ENCODE measurements around the gene SLCO2A1. TPM values are rescaled to one million over a fixed set of nuclear protein-coding genes. Genes with fewer than 3 reads are reported as not detected.

The SLCO2A1 gene
- total and polyA plus RNA-seq, 2 donors (not counting 1 experiment from before 2014, with no cell fraction given): under 0.01 to 0.12 TPM

GRCh38 chr3:133977568-133977967 lies 52.2 kb downstream of the SLCO2A1 start:
- no peaks in the 10 kb centered on the region for H3K36me3 ChIP-seq (ENCODE audit: control insufficient read depth, insufficient read depth, low read length)
- H4K20me1 ChIP-seq (ENCODE audit: control insufficient read depth, extremely low read depth, insufficient read depth, low read length): no peaks in the 10 kb centered on the region
- no peaks in the 10 kb centered on the region for H3K4me1 ChIP-seq (ENCODE audit: control insufficient read depth, extremely low read depth, insufficient read depth, low read length)
- peaks cover 14% of the 10 kb centered on the region for H3K27me3 ChIP-seq (ENCODE audit: control insufficient read depth, insufficient read depth, low read length)
- no peak overlapping the region for H3K9ac ChIP-seq (ENCODE audit: insufficient read depth, low read length)
- no peaks in the 10 kb centered on the region for H3K9me3 ChIP-seq (ENCODE audit: control insufficient read depth, insufficient read depth, low read depth, low read length)
- H3K27ac ChIP-seq (ENCODE audit: insufficient read depth, low read length): no peak overlapping the region
- no peak for TF ChIP-seq CTCF (conservative IDR thresholded peaks at IDR 0.05 in 1 of 2, IDR thresholded peaks at IDR 0.05 in 1 of 2; ENCODE audit: low read depth in 1 of 2, low read length in 2 of 2)
- no peak for TF ChIP-seq EZH2 (IDR thresholded peaks at IDR 0.05; ENCODE audit: low read length, missing control alignments)
- no peak for DNase-seq (ENCODE audit: low read depth in 2 of 2)
- H3K4me3 ChIP-seq (replicated peaks in 1 of 4; ENCODE audit: control extremely low read depth in 1 of 4, insufficient read depth in 1 of 4, low read depth in 3 of 4, low read length in 4 of 4): no peak overlapping the region
- H3K4me2 ChIP-seq (ENCODE audit: extremely low read depth, insufficient read depth, low read length): no peak overlapping the region
- H3K79me2 ChIP-seq (ENCODE audit: control insufficient read depth, insufficient read depth, low read length): no peaks in the 10 kb centered on the region
- no peak overlapping the region for H2AFZ ChIP-seq (ENCODE audit: low read length)

GRCh38 chr3:133973249-133973980 lies 56.3 kb downstream of the SLCO2A1 start:
- Histone ChIP-seq H3K4me2 (ENCODE audit: extremely low read depth, insufficient read depth, low read length) (no peak overlapping the region), H3K9me3 (ENCODE audit: control insufficient read depth, insufficient read depth, low read depth, low read length) (no peaks in the 10 kb centered on the region), H3K9ac (ENCODE audit: insufficient read depth, low read length) (no peak overlapping the region), H3K27me3 (ENCODE audit: control insufficient read depth, insufficient read depth, low read length) (peaks cover 14% of the 10 kb centered on the region), H4K20me1 (ENCODE audit: control insufficient read depth, extremely low read depth, insufficient read depth, low read length) (no peaks in the 10 kb centered on the region), H3K27ac (ENCODE audit: insufficient read depth, low read length) (no peak overlapping the region), H3K4me3 (replicated peaks in 1 of 4; ENCODE audit: control extremely low read depth in 1 of 4, insufficient read depth in 1 of 4, low read depth in 3 of 4, low read length in 4 of 4) (no peak overlapping the region), H3K4me1 (ENCODE audit: control insufficient read depth, extremely low read depth, insufficient read depth, low read length) (no peaks in the 10 kb centered on the region), H3K36me3 (ENCODE audit: control insufficient read depth, insufficient read depth, low read length) (no peaks in the 10 kb centered on the region), H2AFZ (ENCODE audit: low read length) (no peak overlapping the region), H3K79me2 (ENCODE audit: control insufficient read depth, insufficient read depth, low read length) (no peaks in the 10 kb centered on the region)
- DNase-seq (ENCODE audit: low read depth in 2 of 2): no peak
- no peak for TF ChIP-seq CTCF (conservative IDR thresholded peaks at IDR 0.05 in 1 of 2, IDR thresholded peaks at IDR 0.05 in 1 of 2; ENCODE audit: low read depth in 1 of 2, low read length in 2 of 2)
- TF ChIP-seq EZH2 (IDR thresholded peaks at IDR 0.05; ENCODE audit: low read length, missing control alignments): no peak

GRCh38 chr3:133972156-133972555 lies 57.6 kb downstream of the SLCO2A1 start:
- Histone ChIP-seq H2AFZ (ENCODE audit: low read length) (no peak overlapping the region), H3K4me3 (replicated peaks in 1 of 4; ENCODE audit: control extremely low read depth in 1 of 4, insufficient read depth in 1 of 4, low read depth in 3 of 4, low read length in 4 of 4) (no peak overlapping the region), H3K36me3 (ENCODE audit: control insufficient read depth, insufficient read depth, low read length) (no peaks in the 10 kb centered on the region), H3K9ac (ENCODE audit: insufficient read depth, low read length) (no peak overlapping the region), H3K9me3 (ENCODE audit: control insufficient read depth, insufficient read depth, low read depth, low read length) (no peaks in the 10 kb centered on the region), H3K27me3 (ENCODE audit: control insufficient read depth, insufficient read depth, low read length) (peaks cover 14% of the 10 kb centered on the region), H3K4me1 (ENCODE audit: control insufficient read depth, extremely low read depth, insufficient read depth, low read length) (no peaks in the 10 kb centered on the region), H3K27ac (ENCODE audit: insufficient read depth, low read length) (no peak overlapping the region), H3K79me2 (ENCODE audit: control insufficient read depth, insufficient read depth, low read length) (no peaks in the 10 kb centered on the region), H3K4me2 (ENCODE audit: extremely low read depth, insufficient read depth, low read length) (no peak overlapping the region), H4K20me1 (ENCODE audit: control insufficient read depth, extremely low read depth, insufficient read depth, low read length) (no peaks in the 10 kb centered on the region)
- no peak for DNase-seq (ENCODE audit: low read depth in 2 of 2)
- no peak for TF ChIP-seq EZH2 (IDR thresholded peaks at IDR 0.05; ENCODE audit: low read length, missing control alignments)
- no peak for TF ChIP-seq CTCF (conservative IDR thresholded peaks at IDR 0.05 in 1 of 2, IDR thresholded peaks at IDR 0.05 in 1 of 2; ENCODE audit: low read depth in 1 of 2, low read length in 2 of 2)

All from fibroblast of lung (primary cell).